GM18873 (cell line): ENCODE results near the gene SPATA31D3.
"Not testable (repeated sequence)": the region's sequence is repeated elsewhere in the genome, so short reads cannot be mapped to it uniquely, and the experiment has no call there.

Experiments
- ATAC-seq: cut with Tn5 transposase; IDR thresholded peaks from one replicate; pipeline ENCODE4 v1.9.1; 2021; ENCODE audit warnings: mild to moderate bottlenecking, moderate library complexity, moderate number of reproducible peaks; ENCODE audit not compliant: unreplicated experiment, low FRiP score

Gene SPATA31D3

DNA sequence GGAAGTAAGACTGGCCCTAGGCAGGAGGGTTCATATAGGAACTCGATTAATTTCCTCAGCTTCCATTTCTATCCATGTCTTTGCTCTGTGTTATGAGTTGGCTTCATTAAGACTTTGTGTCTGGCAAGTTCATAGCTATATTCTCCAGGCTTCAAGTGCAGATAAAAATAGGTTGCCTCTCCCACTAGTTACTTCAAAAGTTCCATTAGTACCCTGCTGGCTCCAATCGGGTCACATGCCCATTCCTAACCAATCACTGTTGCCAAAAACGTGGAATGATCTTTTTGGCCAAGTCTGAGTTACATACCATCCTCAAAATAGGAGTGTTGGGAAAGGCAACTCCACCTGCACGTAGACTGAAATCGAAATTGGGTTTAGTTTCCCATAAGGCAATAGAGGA is 31.5 kb downstream of the SPATA31D3 start:
- no peak for ATAC-seq

DNA sequence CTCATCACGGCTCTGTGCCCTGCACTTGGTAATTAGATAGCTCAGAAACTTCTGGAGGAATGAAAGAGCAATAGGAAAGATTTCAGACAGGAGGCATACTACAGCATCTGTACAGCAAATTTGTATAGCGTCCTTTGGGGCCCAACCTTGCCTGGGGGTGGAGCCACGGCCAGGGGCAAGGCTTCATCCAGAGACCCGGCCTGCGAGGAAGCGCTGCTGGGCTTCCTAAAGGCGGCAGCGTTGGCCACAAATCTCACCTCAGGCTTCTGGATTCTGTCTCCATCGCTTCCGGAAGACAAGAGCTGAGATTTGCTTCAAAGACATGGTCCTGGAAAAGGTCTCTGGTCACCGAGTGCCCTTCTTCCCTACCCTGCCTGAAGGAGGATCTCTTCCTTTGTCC is 33.1 kb downstream of the SPATA31D3 start:
- no peak for ATAC-seq

DNA sequence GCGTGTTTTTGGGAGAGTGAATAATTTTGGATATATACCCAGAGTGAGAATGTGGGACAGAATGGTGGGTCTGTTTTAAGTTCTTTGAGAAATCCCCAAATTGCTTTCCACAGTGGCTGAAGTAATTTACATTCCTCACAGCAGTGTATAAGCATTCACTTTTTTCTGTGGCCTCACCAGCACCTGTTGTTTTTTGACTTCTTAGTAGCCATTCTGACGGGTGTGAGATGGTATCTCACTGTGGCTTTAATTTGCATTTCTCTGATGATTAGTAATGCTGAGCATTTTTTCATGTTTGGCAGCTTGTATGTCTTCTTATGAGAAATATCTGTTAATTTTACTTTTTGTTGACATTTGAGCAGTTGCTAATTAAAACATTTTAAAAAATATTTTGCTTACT is 35.9 kb downstream of the SPATA31D3 start:
- ATAC-seq: peak; percentile 55

DNA sequence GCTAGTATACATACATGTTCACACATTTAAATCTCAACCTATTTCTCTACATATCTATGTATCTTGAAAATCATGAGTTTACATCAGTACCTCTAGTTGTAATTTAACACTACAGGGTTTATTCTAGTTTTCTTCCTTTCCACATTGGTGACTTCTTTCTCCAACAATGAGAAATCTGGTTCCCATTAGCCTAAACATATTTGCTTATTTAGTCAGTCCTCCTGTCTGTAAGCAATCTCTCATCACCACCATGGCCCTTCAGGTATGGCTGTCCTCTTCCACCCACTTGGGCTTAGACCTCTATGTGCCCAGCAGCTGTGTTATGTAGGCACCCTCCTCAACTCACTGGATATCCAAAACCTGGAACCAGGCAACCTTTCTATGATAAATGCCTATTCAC is 37.3 kb downstream of the SPATA31D3 start:
- no peak for ATAC-seq

DNA sequence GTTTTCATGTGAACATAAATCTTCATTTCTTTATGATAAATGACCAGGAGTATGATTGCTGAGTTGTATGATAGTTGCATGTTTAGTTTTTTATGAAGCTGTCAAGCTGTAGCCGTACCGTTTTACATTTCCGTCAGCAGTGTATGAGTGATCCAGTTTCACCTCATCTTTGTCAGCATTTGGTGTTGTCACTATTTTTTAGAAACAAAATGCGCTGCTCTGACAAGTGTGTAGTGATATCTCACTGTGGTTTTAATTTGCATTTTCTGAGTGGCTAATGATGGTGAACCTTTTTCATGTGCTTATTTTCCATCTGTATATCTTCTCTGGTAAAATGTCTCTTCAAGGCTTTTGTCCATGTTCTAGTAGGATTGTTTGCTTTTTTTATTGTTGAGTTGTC is 38.6 kb downstream of the SPATA31D3 start:
- ATAC-seq: no peak

DNA sequence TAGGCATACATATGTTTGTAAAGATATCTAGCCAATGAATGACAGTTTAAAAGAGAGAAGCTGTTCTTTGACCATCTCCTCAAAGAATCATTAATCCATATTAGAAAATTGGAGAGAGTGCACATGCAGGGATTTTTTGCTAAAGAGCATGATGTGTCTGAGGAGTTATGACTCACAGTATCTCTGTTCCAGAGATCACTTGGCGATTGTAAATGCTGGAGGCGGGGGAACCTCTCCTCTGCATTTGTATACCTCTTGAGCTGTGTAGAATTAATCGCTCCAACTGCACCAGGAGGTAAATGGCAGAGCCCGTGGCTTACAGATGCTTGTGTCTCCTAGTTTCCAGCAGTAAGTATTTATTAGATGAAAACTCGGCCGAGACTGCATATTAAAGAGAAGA is 41.6 kb downstream of the SPATA31D3 start:
- no peak for ATAC-seq

DNA sequence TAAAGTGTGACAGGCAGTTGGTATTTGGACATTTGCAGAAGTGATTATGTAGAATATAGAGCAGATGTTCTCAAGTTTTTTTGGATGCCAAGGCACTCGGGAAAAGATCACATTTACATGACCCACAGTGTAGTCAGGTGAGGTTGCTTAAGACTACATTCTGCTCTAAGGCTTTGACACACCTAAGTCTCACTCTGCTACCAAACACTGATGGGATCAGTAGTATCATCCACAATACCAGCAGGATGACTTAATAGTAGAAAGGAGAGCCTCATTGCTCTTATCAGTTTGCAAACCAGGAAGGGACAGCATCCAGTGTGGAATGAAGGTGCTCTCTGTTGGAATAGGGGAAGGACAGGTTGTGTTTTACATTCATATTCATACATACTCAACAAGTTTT is 42.8 kb downstream of the SPATA31D3 start:
- no peak for ATAC-seq

DNA sequence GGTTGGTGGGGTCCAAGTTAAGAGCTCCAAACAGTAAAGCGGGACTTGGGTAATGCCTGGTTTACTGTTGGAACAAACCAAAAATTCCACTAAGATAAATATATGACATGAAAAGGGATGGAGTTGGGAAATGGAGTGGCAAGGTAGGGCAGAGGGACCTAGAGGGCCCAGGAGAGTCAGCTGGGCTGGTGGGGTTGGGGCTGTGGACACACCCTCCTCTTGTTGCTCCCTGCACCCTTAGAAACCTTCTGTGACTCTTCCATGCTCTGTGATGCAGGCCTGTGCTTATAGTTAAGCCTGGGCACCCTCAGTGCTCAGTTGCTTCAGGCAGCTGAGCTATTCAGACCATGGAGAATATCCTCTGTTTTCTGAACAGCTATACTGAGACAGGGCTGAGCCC is 45.2 kb downstream of the SPATA31D3 start, which contains the start of gene SPATA31D1:
TSS of gene SPATA31D1 (plus strand) at position 301 of the 400 bp plus-strand sequence. CDS start at position 348, 47 bp downstream.
- not testable (repeated sequence) for ATAC-seq

DNA sequence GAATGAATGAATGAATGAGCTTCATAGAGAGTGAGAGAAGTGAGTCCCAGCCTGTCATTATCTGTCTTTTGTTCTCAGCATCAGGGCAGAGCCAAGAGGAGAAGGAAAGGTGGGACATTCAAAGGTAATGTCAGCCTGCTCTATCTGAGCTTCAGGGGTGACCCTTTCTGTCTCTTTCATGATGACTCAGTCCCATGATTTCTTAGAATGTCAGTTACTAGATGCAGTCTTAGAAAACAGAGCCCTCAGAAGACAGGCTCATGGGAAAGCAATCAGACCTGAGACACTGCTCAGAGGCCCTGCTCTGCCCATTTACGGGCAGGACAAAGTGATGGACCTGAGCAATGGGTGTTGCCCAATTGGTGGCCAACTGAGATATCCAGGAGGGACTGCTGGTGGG is 46.4 kb downstream of the SPATA31D3 start:
- no peak for ATAC-seq

DNA sequence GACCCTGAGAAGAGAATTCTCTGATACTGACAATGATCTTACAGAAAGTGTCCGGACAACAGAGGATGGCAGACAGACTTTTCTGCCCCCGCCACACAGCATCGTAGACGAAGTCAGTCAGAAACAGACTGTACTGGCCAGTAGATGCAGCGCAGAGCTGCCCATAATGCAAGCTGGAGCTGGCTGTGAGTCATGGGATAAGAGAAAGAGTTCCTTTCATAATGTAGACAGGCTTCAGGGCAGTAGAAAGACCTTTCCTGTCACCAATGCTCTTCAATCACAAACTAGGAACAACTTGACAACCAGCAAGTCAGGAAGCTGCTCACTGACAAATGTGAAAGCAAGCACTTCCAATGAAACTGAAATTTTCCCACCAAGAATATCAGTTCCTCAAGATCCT is 50.4 kb downstream of the SPATA31D3 start:
- no peak for ATAC-seq
